CD4-positive, alpha-beta T cell treated with Interleukin-4 for 1 hour (primary cell): ENCODE measurements around the gene SVOPL.
"Not testable (repeated sequence)": the region's sequence is repeated elsewhere in the genome, so short reads cannot be mapped to it uniquely, and the experiment has no call there.

Source experiments
- DNase-seq, 2 donors: peaks; one replicate each; pipeline ENCODE4 v3.0.0-alpha.2; 2020 to 2022

The SVOPL gene

DNA sequence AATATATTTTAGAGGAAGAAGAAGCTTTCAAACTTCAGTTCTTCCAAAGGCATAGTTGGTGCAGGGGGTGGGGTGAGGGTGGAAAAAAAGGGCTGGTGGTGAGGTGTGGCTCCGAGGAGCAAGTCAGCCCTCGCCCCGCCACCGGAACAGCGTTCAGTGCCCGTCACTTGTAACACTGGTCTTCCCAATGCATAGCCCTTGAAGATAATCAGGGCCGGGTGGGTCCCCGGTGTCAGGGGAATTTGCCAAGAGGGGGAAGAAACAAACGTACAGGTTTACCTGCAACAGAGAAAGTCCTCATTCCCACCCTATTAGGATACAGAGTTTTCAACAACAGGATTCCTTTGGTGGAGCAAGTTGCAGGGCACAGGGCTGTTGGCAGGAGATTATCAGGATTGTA is 1.5 kb downstream of the SVOPL start:
- DNase-seq: no peak

DNA sequence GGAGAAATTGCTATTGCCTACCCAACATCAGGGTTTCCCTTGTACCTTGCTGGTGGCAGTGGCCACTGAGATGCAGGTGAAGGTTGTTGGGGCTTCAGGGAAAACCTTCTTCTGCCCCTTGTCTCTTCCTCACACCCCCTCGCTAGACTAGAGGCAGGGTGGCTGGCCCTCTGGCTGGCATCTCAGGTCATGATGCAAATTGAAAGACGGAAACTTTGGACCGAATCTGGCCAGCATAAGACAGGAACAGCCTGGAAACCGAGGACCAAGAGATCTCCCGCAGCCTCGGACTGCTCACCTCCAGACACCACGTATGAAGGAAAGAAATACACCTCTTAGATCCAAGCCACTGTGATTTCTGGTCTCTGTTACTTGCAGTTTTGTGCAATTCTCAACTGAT is 2.9 kb downstream of the SVOPL start:
- DNase-seq: no peak

DNA sequence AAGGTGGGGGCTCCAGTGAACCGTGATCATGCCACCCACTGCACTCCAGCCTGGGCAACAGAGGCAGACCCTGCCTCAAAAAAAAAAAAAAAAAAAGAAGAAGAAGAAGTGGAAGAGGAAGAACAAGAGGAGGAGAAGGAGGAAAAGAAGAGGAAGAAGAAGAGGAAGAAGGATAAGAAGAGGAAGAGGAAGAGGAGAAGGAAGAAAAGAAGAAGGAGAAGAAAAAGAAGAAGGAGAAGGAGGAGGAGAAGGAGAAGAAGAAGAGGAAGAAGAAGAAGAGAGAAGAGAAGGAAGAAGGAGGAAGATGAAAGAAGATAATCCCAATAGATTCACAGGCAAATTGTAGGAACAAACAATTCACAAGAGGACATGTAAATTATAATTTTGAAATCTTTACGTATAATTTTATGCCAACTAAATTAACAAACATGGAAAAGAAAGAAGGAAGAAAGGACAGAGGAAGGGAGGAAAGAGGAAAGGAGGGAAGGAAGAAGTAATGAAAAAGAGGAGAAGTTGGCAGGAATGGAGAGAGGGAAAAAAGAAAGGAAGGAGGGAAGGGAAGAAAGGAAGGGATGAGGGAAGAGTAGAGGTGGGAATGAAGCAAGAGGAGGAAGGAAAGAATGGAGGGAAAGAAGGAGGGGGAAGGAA is 3.5 kb downstream of the SVOPL start:
- DNase-seq: no peak

GRCh38 chr7:138695776-138696175 is 5.4 kb downstream of the SVOPL start:
- DNase-seq: not testable (repeated sequence)

GRCh38 chr7:138695106-138695505 is 6.1 kb downstream of the SVOPL start:
- DNase-seq: no peak

- DNase-seq: no peak
Measured at GRCh38 chr7:138691178-138691577, 10.0 kb downstream of the SVOPL start.

DNA sequence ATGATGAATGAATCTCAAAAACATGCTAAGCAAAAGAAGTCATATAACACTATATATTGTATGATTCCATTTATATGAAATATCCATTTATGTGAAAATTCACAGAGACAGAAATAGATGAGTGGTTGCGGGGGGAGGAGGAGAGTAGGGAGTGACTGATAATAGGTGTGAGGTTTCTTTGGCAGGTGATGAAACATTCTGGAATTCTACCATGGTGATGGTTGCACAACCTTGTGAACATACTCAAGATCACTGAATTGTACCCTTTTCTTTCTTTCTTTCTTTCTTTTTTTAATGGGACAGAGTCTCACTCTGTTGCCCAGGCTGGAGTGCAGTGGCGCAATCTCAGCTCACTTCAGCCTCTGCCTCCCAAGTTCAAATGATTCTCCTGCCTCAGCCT is 10.7 kb downstream of the SVOPL start:
- no peak for DNase-seq

DNA sequence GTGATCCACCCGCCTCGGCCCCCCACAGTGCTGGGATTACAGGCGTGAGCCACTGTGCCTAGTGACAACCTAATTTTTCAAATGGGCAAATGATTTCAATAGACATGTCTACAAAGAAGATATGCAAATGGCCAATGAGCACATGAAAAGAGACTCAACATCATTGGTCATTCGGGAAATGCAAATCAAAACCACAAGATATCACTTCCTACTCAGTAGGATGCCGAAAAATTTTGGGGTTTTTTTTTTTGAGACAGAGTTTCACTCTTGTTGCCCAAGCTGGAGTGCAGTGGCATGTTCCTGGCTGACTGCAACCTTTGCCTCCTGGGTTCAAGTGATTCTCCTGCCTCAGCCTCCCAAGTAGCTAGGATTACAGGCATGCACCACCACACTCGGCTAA is 13.1 kb downstream of the SVOPL start:
- DNase-seq: not testable (repeated sequence)

DNA sequence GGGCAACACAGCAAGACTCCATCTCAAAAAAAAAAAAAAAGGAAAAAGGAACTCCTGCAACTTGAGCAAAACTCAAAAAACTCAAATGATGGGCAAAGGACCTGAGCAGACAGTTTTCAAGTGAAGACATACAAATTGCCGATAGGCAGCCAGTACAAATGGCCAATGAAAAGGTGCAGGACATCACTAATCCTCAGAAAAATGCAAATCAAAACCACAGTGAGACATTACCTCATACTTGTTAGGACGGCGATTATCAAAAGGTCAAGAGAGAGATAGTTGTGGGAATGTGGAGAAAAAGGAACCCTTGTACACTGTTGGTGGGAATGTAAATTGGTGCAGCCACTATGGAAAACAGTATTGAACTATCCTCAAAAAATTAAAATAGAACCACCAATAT is 16.8 kb downstream of the SVOPL start:
- no peak for DNase-seq

DNA sequence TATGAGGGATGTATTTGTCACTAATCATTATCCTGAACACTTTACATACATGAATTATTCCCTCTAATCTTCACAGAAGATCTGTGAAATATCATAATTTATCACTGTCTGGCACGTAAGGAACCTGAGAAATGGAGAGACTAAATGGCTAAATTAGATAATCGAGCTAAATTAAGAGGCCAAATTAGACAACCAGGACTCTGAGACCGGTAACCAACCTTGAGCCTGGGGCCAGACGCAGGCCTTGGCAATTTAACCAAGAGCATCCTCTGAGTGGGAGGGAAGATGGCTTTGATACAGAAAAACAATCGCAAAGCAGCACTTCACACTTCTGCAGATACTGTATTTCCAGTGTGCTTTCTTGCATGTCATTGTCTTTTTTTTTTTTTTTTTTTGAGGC is 21.4 kb downstream of the SVOPL start:
- no peak for DNase-seq

DNA sequence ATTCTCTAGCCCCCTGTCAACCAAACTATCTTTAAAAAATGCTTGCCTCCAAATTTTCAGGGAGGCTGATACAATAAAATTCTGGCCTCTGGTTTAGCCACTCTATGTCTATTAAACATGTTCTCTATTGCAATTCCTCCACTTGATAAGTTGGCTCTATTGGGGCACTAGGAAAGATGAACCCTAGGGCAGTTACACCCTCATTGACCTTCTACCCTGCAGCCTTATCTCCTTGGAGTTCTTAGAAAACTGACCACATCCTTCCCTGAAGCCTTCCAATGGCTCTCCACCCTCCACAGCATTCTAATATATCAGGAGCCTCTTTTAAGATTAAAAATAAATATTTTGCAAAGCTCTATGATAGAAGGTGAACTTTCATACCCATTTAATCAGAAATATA is 30.6 kb downstream of the SVOPL start:
- no peak for DNase-seq

DNA sequence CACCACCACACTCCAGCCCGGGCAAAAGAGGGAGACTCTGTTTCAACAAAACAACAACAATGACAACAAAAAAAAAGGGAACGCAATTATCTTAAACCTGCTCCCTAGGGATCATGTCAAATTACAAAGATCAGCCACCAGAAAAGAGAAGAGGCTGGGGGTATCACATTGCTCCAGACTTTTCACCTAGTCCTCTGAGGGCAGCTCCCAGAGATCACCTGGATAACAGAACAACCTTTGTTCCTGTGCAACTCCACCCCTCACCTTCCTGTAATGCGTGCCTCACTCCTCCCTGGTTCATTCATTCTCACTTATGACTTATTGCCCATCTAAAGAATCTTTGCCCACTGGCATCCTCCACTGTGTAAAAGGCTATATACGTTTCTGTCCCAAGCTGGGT is 31.8 kb downstream of the SVOPL start:
- no peak for DNase-seq

GRCh38 chr7:138668946-138669345 is 32.2 kb downstream of the SVOPL start:
- DNase-seq: no peak

DNA sequence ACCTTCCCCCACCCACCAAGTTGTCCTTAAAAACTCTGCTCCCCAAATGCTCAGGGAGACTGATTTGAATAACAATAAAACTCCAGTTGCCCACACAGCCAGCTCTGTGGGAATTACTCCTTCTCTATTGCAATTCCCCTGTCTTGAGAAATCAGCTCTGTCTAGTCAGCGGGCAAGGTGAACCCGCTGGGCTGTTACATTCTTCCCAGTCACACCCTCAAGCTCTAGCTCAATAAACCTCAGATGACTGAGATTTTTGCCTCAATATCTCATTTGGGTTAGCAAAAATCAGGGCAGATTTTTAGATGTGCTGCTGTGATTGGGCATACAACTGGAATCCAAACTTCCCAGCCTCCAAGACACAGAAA is 32.9 kb downstream of the SVOPL start:
- DNase-seq: no peak

GRCh38 chr7:138667535-138668228 is 33.5 kb downstream of the SVOPL start:
- no peak for DNase-seq

GRCh38 chr7:138666385-138666784 is 34.8 kb downstream of the SVOPL start:
- DNase-seq: no peak

GRCh38 chr7:138665669-138666140 is 35.5 kb downstream of the SVOPL start:
- DNase-seq: no peak

DNA sequence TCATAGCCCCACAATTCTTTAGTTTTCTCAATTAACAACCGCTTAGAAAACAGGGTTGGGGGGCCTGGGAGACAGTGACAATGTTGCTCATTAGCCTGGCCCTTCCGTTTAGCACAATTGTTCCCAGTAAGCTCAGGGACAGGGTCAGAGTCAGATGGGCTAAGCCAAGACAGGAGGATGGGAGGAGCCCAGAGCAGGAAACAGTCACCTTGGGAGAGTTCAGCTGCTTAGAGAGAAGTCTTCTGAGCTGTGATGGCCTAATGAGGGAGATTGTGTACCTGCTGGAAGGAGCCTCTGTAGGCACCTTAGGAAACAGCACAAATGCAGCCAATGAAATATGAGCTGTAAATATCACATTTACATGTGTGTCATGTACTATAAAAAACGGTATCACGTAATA is 35.9 kb downstream of the SVOPL start:
- no peak for DNase-seq

- no peak for DNase-seq
Measured at GRCh38 chr7:138663725-138664710, 37.1 kb downstream of the SVOPL start.

DNA sequence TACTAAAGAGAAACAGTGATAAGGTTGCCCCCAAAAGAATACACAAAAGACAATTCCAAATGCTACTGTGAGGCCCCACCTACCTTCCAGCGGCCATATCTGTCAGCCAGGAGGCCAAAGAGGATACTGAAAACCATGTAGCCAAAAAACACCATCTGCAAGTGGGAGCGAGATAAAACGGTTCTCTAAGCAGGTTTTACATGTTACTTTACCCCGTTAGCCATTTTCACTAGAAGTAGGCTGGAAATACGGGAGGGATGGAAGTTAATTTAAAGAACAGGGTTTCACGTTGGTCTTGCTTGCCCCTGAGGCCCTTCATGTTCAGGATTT is 38.2 kb downstream of the SVOPL start:
- no peak for DNase-seq

- DNase-seq: no peak
Measured at GRCh38 chr7:138662076-138662990, 38.8 kb downstream of the SVOPL start.

DNA sequence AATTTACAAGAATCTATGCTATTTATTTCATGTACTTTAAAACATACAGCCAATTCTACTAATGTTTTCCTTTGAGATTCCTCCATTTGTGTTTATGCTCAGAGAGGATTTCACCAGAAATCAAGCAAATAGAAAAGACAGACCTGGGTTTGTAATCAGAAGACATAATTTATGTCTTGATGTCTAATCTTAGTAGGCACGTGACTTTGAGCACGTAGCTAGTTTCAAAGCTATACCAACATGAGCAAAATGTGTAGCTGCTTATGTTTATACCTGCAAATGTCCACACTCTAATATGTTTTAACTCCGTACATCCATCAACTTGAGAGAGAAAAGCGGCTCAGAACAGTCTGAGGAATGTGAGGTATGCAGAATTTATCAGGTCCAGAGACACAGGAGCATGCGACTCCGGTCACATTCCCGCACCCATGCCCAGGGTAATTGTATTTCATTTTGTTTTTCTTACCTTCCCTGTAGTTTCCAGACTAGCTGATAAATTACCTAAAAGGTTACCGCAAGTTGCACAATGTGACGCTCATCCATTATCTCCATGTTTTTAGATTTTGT is 40.0 kb downstream of the SVOPL start:
- DNase-seq: no peak
